ENCODE measurements around the gene PCDHGC5. TPM values are rescaled to one million over a fixed set of nuclear protein-coding genes. Genes with fewer than 3 reads are reported as not detected.
A peak's percentile ranks its signal among the peaks of the same experiment; 100 is the strongest.

PCDHGC5 gene
- total RNA-seq, 1 donor from 2014 or later: 1.4 TPM

DNA sequence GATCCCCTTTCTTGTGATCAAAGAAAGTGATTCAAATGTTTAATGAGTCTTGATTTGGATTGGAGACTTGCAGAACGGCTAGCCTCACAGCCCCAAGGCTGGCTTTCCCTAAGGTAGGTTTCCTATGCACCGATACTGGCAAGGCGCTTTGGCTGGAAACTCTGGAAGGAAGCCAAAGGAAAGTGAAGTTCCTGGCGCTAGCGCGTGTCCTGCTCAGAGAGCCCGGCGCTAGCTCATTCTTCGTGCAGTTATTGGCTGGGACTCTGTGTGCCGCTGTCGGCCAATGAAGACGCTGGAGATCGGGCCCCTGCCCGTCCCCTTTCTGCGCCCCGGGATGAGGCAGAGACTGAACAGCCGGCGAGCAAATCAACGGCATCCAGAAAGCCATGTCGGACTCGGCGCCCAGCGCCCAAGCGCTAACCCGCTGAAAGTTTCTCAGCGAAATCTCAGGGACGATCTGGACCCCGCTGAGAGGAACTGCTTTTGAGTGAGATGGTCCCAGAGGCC, 13.2 kb upstream of the PCDHGC5 start, which contains the start of gene PCDHGC3:
TSS of gene PCDHGC3 (plus strand) at position 342 of the 507 bp plus-strand sequence. CDS start at position 493, 151 bp downstream.
- ATAC-seq: peak; percentile 98
- DNase-seq: peak; percentile 91
- Histone ChIP-seq H3K4me3 (peak within 1 kb of the TSS; percentile 64), H3K4me1 (peaks cover 20% of the 10 kb centered on the region), H3K27ac (peak within 1 kb of the TSS; percentile 81), H3K27me3 (peaks cover 6% of the 10 kb centered on the region), H3K36me3 (no peaks in the 10 kb centered on the region), H3K9me3 (no peaks in the 10 kb centered on the region)
- intact Hi-C loops (cut with DNase I): no loop called here
- TF ChIP-seq, protein P1, sequence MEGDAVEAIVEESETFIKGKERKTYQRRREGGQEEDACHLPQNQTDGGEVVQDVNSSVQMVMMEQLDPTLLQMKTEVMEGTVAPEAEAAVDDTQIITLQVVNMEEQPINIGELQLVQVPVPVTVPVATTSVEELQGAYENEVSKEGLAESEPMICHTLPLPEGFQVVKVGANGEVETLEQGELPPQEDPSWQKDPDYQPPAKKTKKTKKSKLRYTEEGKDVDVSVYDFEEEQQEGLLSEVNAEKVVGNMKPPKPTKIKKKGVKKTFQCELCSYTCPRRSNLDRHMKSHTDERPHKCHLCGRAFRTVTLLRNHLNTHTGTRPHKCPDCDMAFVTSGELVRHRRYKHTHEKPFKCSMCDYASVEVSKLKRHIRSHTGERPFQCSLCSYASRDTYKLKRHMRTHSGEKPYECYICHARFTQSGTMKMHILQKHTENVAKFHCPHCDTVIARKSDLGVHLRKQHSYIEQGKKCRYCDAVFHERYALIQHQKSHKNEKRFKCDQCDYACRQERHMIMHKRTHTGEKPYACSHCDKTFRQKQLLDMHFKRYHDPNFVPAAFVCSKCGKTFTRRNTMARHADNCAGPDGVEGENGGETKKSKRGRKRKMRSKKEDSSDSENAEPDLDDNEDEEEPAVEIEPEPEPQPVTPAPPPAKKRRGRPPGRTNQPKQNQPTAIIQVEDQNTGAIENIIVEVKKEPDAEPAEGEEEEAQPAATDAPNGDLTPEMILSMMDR (IDR thresholded peaks at IDR 0.05): peak; percentile 39

DNA sequence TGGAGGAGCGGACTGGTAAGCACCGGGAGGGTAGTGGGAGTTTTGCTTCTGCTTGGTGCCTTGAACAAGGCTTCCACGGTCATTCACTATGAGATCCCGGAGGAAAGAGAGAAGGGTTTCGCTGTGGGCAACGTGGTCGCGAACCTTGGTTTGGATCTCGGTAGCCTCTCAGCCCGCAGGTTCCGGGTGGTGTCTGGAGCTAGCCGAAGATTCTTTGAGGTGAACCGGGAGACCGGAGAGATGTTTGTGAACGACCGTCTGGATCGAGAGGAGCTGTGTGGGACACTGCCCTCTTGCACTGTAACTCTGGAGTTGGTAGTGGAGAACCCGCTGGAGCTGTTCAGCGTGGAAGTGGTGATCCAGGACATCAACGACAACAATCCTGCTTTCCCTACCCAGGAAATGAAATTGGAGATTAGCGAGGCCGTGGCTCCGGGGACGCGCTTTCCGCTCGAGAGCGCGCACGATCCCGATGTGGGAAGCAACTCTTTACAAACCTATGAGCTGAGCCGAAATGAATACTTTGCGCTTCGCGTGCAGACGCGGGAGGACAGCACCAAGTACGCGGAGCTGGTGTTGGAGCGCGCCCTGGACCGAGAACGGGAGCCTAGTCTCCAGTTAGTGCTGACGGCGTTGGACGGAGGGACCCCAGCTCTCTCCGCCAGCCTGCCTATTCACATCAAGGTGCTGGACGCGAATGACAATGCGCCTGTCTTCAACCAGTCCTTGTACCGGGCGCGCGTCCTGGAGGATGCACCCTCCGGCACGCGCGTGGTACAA, 12.6 kb upstream of the PCDHGC5 start:
- Histone ChIP-seq H3K4me1 (peaks cover 26% of the 10 kb centered on the region), H3K4me3 (peak overlapping the region; percentile 64), H3K36me3 (no peaks in the 10 kb centered on the region), H3K9me3 (no peaks in the 10 kb centered on the region), H3K27ac (peak overlapping the region; percentile 81), H3K27me3 (peaks cover 6% of the 10 kb centered on the region)
- intact Hi-C loops (cut with DNase I): no loop called here
- DNase-seq (peak; percentile 72), ATAC-seq (peak; percentile 52)
- TF ChIP-seq, protein P1 (IDR thresholded peaks at IDR 0.05): no peak

GRCh38 chr5:141477044-141477575, 11.8 kb upstream of the PCDHGC5 start:
- no peak for DNase-seq
- Histone ChIP-seq H3K36me3 (no peaks in the 10 kb centered on the region), H3K4me1 (peaks cover 28% of the 10 kb centered on the region), H3K4me3 (peak overlapping the region; percentile 64), H3K27ac (peak overlapping the region; percentile 81), H3K9me3 (no peaks in the 10 kb centered on the region), H3K27me3 (peaks cover 6% of the 10 kb centered on the region)
- TF ChIP-seq, protein P1 (IDR thresholded peaks at IDR 0.05): no peak
- ATAC-seq: no peak
- intact Hi-C loops (cut with DNase I): no loop called here

- peaks cover 28% of the 10 kb centered on the region for H3K4me1 ChIP-seq
- no peak for DNase-seq
- TF ChIP-seq, protein P1 (IDR thresholded peaks at IDR 0.05): no peak
Measured at GRCh38 chr5:141477815-141478214, 11.1 kb upstream of the PCDHGC5 start.

GRCh38 chr5:141478321-141478945, 10.4 kb upstream of the PCDHGC5 start:
- no peaks in the 10 kb centered on the region for H3K36me3 ChIP-seq
- intact Hi-C loops (cut with DNase I): no loop called here
- H3K9me3 ChIP-seq: no peaks in the 10 kb centered on the region
- TF ChIP-seq, protein P1 (IDR thresholded peaks at IDR 0.05): peak; percentile 46
- ATAC-seq (peak; percentile 68), DNase-seq (peak; percentile 91)
- peaks cover 28% of the 10 kb centered on the region for H3K4me1 ChIP-seq
- H3K27me3 ChIP-seq: peaks cover 6% of the 10 kb centered on the region
- H3K4me3 ChIP-seq: peak overlapping the region; percentile 64
- no peak overlapping the region for H3K27ac ChIP-seq

More at GRCh38 chr5:141477815-141478214, 11.1 kb upstream of the PCDHGC5 start:
- intact Hi-C loops (cut with DNase I): no loop called here
- peak overlapping the region; percentile 81 for H3K27ac ChIP-seq
- no peaks in the 10 kb centered on the region for H3K36me3 ChIP-seq
- no peaks in the 10 kb centered on the region for H3K9me3 ChIP-seq
- H3K4me3 ChIP-seq: peak overlapping the region; percentile 64
- no peak for ATAC-seq
- peaks cover 6% of the 10 kb centered on the region for H3K27me3 ChIP-seq

Data from upper lobe of right lung (tissue), 1 donor.